IPS DF 19.7 (cell line): Measurements from ENCODE around the gene NHERF2.

Source experiments
- DNase-seq: peaks from one replicate; pipeline ENCODE4 v3.0.0-alpha.2; 2013; ENCODE audit warnings: low read depth, low spot score

NHERF2 gene

DNA sequence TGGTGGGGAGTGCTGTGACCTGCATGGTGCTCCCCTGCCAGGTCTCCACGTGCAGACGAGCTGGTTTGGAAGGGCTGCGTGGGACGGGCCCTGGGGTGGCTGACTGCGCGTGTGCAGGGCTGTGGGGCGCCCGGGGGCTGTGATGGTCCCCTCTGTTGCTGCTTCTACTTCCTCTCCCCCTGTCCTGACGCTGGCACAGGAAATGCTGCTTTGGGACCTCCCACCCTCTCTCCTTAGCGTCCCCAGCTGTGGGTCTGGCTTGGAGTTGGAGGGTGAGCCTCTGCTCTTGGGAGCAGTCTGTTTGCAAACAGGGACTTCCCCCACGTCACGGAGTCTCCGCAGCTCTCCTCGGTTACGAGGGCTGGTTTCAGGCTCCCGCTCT is 56.3 kb downstream of the NHERF2 start:
- no peak for DNase-seq

DNA sequence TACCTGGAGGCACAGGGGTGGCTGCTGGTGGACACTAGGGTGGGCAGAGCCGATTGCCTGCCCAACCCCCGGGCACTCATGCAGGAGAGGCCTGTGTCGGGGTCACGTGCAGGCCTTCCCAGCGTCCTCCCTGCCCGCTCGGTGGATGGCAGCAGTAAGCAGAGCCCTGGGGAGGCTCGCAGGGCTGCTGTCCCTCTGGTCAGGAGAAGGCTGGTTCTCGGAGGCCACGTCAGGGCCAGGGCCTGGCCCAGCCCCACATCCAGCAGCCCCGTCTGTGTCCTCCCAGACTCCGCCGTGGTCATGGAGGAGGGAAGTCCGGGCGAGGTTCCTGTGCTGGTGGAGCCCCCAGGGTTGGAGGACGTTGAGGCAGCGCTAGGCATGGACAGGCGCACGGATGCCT is 56.7 kb downstream of the NHERF2 start:
- DNase-seq, result no peak

DNA sequence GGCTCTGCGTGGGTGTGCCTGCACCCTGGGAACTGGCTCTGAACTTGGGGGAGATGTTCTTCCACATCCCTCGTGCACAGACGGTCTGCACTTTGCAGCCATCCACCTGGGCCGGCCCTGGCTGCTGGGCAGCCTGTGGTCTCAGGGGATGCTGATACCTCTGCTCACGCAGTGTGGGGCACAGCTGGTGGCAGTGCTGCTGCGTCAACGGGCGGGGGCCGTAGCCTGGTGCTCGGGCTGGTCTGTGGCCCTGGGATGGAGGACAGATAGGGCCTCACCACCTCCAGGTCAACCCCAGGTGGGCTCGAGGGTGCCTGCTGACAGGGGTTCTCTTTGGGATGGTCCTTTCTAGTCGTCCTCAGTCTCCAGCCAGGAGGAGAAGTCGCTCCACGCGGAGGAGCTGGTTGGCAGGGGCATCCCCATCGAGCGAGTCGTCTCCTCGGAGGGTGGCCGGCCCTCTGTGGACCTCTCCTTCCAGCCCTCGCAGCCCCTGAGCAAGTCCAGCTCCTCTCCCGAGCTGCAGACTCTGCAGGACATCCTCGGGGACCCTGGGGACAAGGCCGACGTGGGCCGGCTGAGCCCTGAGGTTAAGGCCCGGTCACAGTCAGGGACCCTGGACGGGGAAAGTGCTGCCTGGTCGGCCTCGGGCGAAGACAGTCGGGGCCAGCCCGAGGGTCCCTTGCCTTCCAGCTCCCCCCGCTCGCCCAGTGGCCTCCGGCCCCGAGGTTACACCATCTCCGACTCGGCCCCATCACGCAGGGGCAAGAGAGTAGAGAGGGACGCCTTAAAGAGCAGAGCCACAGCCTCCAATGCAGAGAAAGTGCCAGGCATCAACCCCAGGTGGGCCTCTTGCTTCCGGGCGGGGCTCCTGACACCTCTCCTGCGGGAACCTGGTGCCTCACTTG is 57.4 kb downstream of the NHERF2 start:
- no peak for DNase-seq

DNA sequence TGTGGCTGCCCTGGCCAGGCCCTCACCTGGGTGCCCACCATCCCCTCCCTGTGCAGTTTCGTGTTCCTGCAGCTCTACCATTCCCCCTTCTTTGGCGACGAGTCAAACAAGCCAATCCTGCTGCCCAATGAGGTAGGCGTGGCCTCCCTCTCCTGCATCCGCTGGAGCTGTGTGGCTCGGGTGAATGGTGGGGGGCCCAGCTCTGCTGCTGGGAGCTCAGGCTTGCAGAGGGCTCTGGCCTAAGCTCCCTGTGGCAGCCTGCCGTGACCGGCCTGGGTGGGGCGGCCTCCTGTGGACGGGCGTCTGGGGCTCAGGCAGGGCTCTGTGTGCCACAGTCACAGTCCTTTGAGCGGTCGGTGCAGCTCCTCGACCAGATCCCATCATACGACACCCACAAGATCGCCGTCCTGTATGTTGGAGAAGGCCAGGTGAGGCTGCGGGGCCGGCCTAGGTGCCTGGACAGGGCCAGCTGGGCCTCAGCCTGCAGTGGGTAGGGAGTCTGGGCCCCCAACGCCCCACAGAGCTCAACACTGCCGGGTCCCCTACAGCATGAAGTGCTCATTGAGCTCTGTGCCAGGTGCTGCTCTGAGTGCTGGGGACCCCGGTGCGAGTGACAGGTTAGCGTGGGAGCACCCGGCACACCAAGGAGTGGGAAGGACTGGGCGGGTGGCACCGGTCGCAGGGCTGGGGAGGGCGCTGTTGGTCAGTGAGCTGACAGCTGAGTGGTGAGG is 58.4 kb downstream of the NHERF2 start:
- no peak for DNase-seq

DNA sequence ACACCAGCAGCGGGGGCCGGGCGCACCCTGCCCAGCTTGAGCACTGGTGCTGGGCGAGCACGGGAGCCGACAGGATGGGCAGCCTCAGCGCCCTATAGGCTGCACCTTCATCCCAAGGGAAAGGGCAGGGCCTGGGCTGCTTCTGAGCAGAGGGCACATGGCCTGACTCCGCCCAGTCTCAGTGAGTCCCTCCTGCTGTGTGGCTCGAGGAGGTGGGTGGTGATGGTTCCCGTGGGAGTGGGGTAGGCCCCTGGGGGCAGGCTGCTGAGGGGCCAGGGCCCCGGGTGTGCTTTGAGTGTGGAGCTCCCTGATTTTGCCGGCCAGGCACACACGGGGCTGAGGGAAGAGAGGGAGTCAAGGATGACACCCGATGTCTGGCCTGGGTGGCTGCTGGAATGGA is 59.0 kb downstream of the NHERF2 start:
- DNase-seq, result no peak

DNA sequence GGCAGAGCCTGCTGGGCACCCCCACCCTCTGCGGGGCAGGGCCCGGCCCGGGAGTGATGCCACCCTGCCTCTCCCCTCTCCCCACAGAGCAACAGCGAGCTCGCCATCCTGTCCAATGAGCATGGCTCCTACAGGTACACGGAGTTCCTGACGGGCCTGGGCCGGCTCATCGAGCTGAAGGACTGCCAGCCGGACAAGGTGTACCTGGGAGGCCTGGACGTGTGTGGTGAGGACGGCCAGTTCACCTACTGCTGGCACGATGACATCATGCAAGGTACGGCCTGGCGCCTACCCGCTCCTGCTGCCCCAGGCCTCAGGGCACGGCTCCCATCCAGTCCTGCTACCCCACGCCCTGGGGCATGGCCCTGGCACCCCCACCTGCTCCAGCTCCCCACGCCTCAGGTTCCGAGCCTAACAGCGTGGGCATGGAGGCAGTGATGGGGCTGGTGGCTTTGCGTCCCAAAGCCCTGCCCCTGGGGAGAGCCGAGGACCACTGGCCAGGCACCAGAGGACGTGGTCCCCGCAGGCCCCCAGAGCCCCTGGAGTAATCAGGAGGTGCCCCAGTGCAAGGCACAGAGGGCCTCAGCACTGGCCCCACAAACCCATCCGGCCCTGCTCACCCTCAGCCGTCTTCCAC is 59.5 kb downstream of the NHERF2 start:
- DNase-seq, result no peak

DNA sequence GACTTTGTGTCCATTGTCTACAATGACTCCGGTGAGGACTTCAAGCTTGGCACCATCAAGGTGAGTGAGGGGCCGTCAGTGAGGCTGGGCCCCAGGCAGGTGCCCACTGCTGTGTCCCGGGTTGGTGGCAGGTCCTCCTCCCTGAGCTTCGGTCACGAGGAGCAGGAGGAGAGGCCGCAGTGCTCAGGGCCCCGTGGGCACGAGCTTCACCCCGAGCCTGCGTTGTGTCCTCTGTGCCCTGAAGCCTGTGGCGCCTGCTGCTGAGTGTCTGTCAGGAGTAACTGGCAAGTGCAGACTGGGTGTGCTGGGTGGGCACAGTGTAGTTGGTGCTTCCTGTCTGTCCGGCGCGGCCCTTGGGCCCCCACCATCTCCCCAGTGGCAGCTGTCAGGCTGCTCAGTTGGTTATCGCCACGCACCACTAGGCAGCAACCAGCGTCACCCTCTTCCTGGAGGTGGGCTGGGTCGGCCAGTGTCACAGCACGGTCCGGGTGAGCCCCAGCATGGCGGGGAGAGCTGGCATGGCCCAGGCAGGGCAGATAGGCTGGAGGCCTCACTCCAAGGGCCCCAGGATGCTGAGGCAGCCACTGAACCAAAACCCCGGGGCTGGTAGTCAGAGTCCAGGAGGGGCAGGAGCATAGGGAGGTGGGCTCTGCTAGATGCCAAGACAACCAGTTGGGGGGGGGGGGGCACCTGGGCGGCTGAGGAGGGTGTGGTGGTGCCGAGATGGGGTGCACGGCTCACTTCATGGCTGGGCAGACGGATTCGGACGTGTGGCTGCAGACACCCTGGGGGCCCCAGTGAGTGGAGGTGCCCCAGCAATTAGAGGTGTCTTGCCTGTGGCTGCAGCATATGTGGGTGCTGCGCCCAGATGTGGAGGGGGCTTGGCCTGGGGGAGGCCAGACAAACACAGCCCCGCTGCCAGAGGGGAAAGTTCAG is 60.4 kb downstream of the NHERF2 start:
- DNase-seq, result no peak

DNA sequence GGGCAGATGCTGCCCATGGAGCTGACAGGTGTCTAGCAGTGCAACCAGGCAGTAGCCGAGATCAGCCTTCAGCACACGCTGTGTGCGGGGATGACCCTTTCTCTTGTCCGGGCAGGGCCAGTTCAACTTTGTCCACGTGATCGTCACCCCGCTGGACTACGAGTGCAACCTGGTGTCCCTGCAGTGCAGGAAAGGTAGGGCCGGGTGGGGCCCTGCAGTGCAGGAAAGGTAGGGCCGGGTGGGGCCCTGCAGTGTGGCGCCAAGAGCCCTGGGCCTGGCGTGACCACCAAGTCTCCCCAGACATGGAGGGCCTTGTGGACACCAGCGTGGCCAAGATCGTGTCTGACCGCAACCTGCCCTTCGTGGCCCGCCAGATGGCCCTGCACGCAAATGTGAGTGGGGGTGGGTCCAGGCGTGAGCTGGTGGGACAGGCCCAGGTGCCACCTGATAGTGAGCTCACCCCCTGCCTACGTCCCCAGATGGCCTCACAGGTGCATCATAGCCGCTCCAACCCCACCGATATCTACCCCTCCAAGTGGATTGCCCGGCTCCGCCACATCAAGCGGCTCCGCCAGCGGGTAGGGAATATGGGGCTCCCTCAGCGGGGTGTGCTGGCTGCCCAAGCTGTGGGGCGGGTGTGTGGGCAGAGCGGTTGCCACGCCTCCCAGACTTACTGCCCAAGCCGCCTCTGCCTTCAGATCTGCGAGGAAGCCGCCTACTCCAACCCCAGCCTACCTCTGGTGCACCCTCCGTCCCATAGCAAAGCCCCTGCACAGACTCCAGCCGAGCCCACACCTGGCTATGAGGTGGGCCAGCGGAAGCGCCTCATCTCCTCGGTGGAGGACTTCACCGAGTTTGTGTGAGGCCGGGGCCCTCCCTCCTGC is 61.3 kb downstream of the NHERF2 start:
- DNase-seq, result no peak
